ENCODE results near the gene DCLK1.
"Not testable (repeated sequence)": the region's sequence is repeated elsewhere in the genome, so short reads cannot be mapped to it uniquely, and the experiment has no call there.

The DCLK1 gene

DNA sequence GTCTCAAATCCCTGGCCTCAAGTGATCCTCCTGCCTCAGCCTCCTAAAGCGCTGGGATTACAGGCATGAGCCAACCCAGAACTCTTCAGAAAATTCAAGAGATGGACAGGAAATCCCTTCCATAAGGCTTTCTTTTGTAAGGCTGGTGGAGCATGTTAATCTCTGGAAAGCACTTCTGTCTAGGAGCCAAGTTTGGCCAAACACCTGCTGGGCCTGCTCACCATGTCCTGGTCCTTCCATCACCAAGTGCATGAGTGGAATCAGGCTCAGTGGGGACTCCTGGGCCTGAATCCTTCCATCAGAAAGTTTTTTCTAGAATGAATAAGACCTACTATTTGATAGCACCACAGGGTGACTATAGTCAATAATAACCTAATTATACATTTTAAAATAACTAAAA is 148.0 kb downstream of the DCLK1 start:
- no peak for DNase-seq

DNA sequence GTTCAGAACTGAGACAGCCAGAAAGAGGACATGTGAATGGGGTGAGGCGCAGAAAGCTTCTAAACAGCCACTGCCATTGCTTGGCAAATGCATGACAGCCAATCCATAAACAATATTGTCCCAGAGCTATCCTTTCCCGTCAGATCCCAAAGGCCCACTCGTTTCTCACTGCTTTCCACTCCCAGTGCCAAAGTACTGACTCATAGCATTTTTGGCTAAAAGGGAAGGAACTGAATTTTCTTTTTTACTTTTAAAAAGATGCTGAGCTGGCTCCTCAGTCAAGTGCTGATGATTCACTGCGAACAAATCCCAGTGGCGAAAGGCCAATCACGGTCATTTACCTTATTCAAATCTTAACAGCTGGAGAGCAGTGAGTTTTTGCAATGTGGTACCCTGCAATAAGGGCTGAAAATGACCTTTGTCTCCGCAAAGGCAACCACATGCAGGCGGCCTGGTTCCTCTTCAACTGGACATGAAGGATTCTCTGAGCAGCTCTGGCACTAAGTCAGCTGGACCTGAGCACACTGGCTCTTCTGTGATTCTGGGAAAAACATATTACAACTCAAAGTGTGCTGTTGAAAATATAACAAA is 151.7 kb downstream of the DCLK1 start:
- DNase-seq = no peak

DNA sequence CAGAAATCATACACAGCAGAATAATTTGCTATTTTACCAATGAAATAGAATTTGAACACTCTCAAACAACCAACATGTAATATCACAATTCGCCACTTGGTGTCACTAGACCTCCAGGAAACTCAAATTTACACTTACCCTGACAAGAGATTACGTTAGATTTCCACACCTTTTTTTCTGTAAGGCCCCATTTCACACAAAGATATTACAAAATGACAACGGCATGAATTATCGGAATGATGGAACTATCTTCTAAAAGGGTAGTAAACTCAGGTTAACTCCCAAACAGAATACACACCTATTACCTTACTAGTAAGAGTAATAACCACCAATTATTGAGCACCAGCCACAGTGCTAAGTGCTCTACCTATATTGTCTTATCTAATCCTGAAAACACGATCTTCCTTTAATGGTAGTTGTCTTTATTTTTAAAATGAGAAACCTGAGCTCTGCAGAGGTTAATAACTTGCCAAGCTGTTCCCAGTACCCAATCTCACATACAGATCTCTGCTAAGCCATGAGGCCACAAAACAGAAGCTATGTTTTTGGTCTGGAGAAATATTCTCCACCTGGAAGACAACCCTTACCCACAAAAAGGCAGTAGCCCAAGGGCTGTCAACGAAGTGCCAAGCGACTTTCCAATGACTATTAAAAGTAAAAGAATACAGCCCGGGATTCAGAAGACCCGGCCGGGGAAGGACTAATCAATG is 152.4 kb downstream of the DCLK1 start:
- DNase-seq = no peak

DNA sequence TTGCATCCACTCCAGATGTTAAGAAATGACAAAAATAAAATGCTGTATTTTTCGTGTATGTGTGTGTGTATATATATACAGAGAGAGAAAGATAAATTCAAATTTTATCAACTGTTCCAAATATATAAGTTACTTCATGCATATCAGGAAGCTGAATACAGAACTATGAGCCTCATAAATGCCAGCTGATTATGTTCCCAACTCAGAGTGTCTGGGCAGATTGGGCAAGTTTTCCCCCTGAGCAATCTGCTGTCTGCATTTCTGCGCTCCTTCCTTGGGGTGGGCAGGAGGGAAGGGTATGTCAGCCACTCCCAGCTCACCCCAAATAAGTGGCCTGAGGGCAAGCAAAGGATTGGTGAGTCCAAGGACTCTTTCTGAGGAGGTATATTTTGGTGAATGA is 154.1 kb downstream of the DCLK1 start:
- no peak for DNase-seq

DNA sequence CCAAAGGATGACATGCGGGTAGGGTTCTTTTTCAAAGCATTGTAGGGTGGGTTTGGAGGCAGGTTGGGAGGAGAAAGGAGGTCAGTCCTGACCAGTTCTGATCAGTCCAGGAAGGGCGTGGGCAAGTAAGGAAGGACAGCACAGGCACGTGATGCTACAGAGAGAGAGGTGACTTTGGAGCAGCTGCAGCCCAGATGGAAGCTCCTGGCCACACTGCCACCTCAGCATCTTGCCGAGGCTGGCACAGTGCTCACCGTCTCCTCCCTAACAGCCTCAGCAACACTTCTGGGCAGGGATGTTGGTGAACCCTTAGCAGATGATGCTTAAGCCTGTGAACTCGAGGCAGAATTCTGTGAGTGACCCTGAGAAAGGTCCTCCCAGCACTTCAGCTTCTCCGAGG is 155.1 kb downstream of the DCLK1 start:
- no peak for DNase-seq

DNA sequence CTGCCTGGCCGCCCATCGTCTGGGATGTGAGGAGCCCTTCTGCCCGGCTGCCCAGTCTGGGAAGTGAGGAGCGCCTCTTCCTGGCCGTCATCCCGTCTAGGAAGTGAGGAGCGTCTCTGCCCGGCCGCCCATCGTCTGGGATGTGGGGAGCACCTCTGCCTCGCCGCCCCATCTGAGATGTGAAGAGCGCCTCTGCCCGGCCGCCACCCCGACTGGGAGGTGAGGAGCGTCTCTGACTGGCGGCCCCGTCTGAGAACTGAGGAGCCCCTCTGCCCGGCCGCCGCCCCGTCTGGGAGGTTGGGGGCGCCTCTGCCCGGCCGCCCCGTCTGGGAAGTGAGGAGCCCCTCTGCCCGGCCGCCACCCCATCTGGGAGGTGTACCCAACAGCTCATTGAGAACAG is 164.2 kb downstream of the DCLK1 start:
- DNase-seq = not testable (repeated sequence)

DNA sequence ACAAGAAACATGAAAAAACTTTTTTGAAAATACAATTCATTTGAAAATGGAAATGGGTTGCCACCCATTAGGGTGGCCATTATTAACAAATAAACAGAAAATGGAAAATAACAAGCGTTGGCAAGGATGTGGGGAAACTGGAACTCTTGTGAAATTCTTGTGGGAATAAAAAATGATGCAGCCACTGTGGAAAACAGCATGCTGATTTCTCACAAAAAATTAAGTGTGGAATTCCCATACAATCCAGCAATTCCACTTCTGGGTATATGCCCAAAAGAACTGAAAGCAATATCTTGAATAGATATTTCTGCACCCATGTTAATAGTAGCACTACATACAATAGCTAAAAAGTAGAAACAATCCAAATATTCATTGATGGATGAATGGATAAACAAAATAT is 165.2 kb downstream of the DCLK1 start:
- no peak for DNase-seq

DNA sequence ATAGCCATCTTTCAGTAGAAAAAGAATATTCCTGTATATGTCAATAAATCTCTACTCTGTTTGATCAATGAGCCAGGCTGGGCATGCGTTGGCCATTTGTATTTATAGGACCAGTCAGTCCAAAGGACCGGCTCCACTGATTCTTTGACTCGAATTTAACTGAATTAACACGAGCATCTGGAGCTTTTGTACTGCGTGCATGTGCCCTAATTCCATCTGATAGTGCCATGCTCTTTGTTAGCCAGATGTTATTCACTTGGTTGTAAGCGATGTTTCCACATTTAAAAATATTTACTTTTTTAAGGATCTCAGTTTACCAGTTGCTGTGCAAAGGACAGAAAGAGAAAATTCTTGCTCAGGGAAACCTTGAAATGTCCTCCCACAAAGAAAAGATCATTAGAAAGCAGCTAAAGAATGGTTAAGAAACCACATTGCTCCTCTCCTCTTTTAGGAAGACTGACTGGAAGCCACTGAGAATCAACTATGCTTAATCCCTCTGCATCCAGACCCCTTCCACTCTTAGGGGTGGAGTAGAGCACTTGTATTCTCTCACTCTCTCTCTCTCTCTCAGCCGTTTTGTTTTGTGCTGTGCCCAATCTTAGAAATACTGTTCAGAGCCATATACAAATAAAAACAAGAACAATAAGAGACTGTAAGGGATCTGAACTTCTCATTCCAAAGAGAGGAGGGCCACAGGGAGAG is 165.8 kb downstream of the DCLK1 start:
- DNase-seq = no peak

DNA sequence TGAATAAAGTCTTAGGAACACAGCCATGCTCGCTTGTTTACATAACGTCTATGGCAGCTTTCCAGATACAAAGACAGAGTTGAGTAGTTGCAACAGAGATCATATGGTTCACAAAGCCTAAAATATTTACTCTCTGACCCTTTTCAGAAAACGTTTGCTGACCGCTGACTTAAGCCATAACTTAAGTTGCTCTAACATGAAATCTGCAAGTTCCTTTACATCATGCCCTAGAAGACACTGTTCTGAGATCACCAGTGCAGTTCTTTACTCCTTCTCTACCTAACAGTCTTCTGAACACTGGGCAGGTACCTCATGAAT is 166.4 kb downstream of the DCLK1 start:
- no peak for DNase-seq

DNA sequence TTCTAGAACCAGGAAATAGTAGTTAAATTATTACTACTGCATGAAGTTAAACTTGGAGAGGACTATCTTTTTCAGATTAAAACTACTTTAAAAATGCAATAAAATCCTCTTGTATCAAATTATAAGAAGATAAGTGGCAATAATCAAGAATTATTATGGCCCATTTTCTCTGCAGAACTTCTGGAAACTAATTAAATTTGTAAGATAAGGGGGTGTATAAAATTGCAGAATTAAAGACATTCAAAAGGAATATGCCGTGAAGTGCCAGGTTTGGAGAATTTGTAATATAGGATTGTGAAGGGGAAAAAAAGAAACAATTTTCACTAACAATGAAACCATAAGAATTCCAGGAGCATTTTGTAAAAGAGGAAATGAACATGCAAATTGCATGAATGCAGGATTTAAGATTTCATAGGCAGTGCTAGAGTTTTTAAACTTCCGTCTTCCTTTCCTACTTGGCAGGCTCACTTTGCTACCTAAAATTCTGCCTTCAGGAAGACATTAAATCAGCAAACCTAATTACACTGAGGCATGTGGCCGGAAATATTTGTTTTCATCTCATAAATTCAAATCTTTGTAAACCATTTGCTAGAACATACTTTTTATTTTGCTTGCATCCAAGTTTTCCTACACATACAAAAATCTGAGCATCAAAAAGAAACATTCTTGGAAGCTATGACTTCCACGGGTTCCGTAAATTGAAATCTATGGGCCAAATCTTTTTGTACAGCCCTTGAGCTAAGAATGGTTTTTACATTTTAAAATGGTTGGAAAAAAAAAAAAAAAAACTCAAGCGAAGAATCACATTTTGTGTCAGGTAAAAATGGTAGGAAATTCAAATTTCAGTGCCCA is 166.9 kb downstream of the DCLK1 start:
- DNase-seq = no peak

DNA sequence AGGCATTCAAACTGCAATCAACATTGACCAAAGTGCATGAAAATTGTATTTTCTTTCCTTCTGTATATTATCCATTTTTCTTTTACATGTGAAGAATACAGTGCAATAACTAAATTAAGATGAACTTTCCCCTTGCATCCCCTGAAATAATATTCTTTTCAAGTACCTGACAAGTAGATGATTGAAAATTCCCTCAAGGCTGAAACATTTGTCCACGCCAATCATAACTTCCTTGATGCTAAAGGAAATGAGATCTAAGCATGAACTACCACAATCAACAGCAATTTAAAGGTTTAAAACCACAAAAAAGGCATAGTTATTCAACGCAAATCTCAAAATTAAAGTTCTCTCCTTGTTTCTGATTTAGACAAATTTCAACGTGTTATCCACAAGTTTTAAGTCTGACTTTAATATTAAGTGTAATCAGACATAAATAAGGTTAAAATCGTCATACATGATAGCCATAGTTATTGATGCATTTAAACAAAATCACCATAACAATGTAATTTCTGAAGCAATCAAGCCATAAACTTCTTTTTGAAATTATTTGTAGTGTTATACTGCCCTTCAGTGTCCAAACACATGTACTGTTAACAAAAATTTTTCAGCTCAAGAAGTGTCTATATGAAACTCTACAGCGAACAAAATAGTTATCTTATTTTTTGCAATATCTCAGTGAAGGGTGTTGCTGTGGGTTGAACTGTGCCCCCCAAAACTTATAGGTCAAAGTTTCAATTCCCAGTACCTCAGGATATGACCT is 169.5 kb downstream of the DCLK1 start:
- DNase-seq = no peak

DNA sequence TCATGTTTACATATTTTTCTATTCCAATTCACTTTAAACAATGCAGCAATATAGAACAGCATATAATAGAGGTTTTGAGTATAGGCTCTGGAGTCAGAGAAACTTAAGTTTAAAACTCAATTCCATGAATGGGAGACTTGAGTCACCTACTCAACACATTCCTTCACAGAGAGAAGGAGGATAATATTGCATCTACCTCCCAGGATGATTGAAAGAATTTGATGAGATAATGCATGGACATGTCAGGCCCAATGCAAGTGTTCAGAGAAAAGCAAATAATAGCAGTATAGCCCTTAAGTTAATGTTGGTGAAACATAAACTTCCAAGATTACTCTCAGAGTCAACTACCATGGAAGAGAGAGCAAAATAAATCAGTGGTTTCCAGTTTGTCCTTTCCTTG is 170.2 kb downstream of the DCLK1 start:
- DNase-seq = no peak

DNA sequence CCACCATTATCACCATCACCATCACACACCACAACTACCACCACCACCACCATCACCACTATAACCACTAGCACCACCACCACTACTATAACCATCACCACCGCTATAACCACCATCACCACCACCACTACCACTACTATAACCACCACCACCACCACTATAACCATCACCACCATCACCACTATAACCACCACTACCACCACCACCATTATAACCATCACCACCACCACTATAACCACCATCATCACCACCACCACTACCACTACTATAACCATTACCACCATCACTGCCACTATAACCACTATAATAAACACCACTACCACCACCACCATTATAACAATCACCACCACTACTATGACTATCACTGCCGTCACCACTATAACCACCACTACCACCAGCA is 173.2 kb downstream of the DCLK1 start:
- DNase-seq = no peak

DNA sequence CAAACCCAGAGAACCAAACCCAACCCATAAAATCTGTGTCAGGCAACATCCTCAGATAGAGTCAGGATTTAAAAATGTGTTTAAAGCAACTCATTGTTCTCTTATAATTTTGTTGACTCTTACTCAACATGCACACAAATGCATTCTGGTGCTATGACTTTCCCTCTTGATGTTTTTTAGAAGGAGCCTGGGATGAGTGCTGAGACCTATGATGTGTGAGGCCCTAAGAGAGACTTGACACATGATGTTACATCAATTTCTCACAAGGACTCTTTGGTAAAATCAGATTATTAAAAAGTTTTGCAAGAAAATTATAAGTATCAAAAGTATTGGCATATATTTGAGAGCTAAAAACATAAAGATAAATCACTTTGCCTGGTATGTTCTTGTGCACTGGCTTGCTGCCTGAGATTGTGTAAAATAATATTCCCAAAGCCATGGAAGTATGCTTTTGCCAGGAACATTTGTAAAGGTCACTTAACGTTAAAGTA is 173.9 kb downstream of the DCLK1 start:
- no peak for DNase-seq

DNA sequence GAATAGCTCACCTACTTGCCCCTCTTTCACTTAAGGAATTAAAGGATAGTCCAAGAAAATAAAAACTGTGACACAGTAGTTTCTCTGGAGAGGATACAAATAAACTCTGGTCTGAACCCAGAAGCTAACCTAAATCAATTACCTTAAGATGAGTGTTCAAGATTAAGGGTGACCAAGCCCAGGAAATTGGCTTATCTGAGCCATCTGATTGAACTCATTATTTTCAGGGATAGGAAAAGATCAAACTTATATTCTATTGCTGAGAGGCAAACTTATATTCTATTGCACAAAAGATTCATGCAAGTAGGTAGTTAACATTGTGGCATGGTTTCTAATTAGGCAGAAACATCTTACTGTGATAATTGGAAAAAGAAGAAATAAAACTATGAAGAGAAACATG is 175.1 kb downstream of the DCLK1 start:
- DNase-seq = no peak

DNA sequence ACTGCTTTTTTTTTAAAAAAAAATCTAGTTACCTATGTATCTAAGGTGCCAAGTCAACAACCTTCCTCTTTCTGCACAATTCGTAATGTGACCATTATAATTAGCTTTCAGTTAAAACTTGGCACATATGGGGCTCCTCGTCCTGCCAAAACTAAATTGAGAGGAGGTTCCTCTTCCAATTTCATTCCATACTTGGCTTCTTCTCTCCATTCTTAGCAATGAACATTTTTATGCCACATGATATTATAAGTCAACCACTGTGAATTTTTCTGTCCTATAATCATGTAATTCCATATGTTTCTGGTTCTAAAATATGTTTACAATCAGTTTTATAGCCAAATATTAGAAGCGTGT is 177.0 kb downstream of the DCLK1 start:
- no peak for DNase-seq

DNA sequence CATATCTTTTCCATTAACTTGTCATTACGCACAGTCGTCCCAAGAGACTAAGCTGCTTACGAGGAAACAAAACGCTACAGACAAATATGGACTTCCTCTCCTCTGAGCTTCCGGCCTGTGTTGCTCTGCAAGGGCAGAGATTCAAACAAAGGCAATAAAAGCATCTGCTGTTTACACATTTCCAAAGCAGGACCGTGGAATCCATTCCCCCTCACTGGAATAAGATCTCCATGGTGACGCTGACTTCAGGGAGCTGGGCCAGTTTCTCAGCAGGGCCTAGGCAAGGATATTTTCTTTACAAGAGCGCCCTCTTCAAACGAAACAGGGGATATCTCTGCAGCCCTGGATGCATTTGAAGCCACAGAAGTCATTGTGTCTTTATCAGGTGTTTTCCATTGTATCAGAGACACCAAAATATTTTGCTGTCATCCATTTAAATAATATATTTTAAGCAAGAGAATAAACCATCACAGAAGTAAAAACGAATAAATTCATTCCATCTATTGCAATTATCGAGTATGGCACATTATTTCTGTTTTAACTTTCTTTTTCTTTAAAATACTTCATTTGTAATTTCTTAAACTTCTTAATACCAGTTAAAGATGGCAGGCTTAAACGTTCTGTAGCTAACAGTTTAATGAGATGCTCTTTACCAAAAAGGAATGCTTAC is 177.5 kb downstream of the DCLK1 start:
- no peak for DNase-seq

DNA sequence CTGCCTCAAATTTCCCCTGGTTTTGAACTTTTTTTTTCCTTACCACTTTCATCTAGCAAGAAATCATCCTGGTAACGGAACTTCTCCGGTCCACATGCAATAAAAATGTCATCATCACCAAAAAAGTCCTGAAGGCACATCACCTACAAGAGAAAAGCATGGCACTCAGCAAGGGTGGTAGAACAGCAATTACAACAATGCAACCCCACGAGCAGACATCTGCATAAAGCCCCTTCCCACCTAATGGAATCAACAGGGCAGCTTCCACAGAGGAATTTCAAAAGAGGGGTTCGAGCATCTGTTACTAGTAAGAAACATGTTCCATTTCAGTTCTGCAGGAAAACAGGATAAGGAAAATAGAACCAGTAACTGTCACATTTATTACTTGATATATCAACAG is 183.9 kb downstream of the DCLK1 start:
- no peak for DNase-seq

DNA sequence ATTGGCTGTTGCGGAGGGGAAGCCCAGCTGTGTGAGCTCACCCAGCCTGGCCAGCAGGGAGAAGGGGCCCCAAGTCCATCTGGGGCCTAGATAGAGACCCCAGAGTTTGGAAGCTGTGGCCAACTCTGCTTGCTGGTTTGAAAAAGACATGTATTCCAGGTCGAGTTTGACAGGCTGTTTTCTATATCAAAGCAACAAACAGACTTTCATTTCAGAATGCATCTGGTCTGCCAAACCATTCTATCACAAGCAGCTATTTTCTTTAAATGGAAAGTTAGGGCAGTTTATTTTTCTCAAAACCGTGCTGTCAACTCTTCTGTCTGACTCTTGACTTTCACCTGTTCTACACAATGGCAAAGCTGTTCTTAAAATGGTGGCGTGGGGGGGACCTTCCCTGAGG is 185.8 kb downstream of the DCLK1 start:
- DNase-seq = no peak

DNA sequence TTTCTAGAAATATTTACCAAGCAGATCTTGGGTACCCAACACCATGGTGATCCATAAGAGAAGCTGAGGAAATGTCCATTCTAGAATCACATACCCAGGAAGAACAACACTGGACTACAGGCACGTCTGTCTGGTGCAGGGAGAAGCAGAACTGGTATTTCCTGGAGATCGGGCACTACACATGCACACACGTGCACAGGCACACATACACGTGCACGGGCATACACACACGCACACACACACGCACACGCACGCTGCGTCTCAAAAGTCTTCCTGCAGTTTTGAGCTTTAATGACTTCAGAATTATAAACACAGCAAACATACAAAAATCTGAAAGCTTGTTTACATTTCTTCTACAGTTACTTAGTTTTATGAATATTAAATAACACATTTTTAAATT is 189.8 kb downstream of the DCLK1 start:
- no peak for DNase-seq

DNA sequence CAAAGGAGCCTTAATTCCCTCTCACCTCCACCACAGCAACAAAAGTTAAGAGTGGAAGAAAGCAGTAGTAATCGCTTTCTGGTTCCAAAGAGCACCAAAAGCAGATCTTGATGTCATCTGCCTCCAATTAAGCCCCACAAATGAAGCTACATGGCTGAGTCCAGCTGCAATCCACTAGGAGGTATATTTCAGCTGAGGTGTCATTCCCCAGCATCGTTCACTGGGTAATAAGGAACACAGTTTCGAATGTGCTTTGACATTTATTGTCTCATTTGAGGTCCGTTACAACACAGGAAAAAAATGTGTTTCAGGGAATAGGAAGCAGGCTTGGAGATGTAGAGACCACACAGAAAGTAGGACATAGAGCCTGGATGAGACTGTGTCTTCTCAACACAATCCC is 190.4 kb downstream of the DCLK1 start:
- no peak for DNase-seq

DNA sequence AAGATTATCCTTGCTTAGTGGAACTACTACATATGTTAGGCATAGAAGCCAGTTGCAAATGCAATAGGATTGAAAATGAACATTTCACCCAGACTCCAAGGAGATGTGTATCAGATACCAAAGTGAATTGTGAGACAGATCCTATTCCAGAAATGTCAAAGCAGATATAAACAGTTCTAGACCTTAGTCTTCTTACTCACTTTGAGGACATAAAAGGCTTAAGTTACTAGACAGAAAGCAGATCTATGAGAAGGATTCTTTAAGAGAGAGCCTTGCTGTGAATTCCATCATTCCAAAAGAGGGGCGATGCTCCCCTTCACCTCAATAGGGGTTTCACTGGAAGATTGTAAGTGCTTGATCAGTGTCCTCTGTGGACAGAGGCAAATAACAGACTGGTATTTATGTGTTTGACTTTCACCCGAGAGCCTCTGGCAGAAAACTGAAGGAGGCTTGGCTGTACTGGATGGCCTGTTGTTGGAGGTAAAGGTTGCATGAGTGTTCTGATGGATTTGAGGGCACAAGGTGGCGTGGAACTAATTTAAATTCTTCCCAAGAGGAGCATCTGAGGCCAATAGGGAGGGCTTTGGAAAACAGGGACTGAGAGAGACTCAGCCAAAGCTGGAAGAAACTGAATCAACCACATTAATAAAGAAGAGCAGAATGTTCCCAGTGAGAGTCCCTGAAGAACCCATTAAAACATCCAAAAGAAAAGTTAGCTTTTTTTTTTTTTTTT is 194.8 kb downstream of the DCLK1 start:
- DNase-seq = no peak

All from CD4-positive, alpha-beta T cell treated with Interleukin-6 for 4 hours (primary cell).